CD4-positive, alpha-beta T cell treated with Interleukin-2 at 100 ng/mL for 4 hours (primary cell): ENCODE data around the gene CTIF.

ENCODE experiments used
- DNase-seq: peaks from one replicate; pipeline ENCODE4 v3.0.0-alpha.2; 2020; ENCODE audit warnings: low spot score

The CTIF gene

GRCh38 chr18:48575301-48575657, 36.4 kb downstream of the CTIF start:
- no peak for DNase-seq

- no peak for DNase-seq
Observed at GRCh38 chr18:48575658-48576456, 37.0 kb downstream of the CTIF start.

GRCh38 chr18:48576457-48576771, 37.6 kb downstream of the CTIF start:
- no peak for DNase-seq

- DNase-seq, result no peak
Observed at GRCh38 chr18:48577478-48578190, 38.8 kb downstream of the CTIF start.

GRCh38 chr18:48578289-48578688, 39.5 kb downstream of the CTIF start:
- no peak for DNase-seq

- no peak for DNase-seq
Observed at GRCh38 chr18:48580066-48580465, 41.2 kb downstream of the CTIF start.

GRCh38 chr18:48580782-48581181, 42.0 kb downstream of the CTIF start:
- no peak for DNase-seq

GRCh38 chr18:48581206-48581605, 42.4 kb downstream of the CTIF start:
- no peak for DNase-seq

- no peak for DNase-seq
Observed at GRCh38 chr18:48581941-48582340, 43.1 kb downstream of the CTIF start.

- DNase-seq, result no peak
Observed at GRCh38 chr18:48582946-48583345, 44.1 kb downstream of the CTIF start.

GRCh38 chr18:48583573-48583972, 44.7 kb downstream of the CTIF start:
- DNase-seq, result no peak

- no peak for DNase-seq
Observed at GRCh38 chr18:48589797-48590519, 51.1 kb downstream of the CTIF start.

- no peak for DNase-seq
Observed at GRCh38 chr18:48590678-48591077, 51.8 kb downstream of the CTIF start.

- DNase-seq, result no peak
Observed at GRCh38 chr18:48592540-48593171, 53.8 kb downstream of the CTIF start.

- DNase-seq, result no peak
Observed at GRCh38 chr18:48594471-48595094, 55.8 kb downstream of the CTIF start.

- DNase-seq, result no peak
Observed at GRCh38 chr18:48595703-48596218, 56.9 kb downstream of the CTIF start.

GRCh38 chr18:48597110-48597509, 58.3 kb downstream of the CTIF start:
- no peak for DNase-seq

GRCh38 chr18:48597671-48598070, 58.8 kb downstream of the CTIF start:
- DNase-seq, result no peak

- DNase-seq, result no peak
Observed at GRCh38 chr18:48599391-48599790, 60.6 kb downstream of the CTIF start.

- no peak for DNase-seq
Observed at GRCh38 chr18:48600046-48600445, 61.2 kb downstream of the CTIF start.

- DNase-seq, result no peak
Observed at GRCh38 chr18:48600456-48601090, 61.7 kb downstream of the CTIF start.
